GM20000 (cell line): ENCODE results near the gene LCT.
"Not testable (repeated sequence)": the region's sequence is repeated elsewhere in the genome, so short reads cannot be mapped to it uniquely, and the experiment has no call there.

Experiments
- DNase-seq: peaks from one replicate; pipeline ENCODE4 v3.0.0; 2012; ENCODE audit warnings: low spot score
- CTCF ChIP-seq: IDR thresholded peaks from 2 replicates; pipeline ENCODE4 v1.5.1; 2012; ENCODE audit warnings: mild to moderate bottlenecking, control low read depth; ENCODE audit errors: extremely low read depth, missing control alignments

Gene LCT

DNA sequence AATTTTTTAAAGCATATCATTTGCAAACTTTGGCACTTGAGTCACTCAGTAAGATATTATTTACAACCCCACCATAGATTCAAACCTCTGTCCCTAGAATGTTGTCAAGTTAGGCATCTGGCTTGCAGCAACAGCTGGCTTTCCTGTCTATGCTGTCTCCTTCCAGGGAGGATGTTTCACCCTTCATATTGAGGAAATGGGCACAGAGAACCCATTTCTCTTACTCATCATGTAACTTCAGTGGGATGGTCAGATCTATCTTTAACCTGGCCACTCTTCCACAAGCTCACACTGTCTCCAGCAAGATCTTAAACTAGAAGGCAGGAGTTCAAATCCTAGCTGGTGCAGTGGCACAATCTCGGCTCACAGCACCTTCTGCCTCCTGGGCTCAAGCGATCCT, 15.8 kb downstream of the LCT start:
- TF ChIP-seq CTCF = no peak

GRCh38 chr2:135820003-135820618, 16.9 kb downstream of the LCT start:
- DNase-seq = peak; percentile 67
- TF ChIP-seq CTCF = no peak

More for the DNA sequence above, 15.8 kb downstream of the LCT start:
- no peak for DNase-seq

DNA sequence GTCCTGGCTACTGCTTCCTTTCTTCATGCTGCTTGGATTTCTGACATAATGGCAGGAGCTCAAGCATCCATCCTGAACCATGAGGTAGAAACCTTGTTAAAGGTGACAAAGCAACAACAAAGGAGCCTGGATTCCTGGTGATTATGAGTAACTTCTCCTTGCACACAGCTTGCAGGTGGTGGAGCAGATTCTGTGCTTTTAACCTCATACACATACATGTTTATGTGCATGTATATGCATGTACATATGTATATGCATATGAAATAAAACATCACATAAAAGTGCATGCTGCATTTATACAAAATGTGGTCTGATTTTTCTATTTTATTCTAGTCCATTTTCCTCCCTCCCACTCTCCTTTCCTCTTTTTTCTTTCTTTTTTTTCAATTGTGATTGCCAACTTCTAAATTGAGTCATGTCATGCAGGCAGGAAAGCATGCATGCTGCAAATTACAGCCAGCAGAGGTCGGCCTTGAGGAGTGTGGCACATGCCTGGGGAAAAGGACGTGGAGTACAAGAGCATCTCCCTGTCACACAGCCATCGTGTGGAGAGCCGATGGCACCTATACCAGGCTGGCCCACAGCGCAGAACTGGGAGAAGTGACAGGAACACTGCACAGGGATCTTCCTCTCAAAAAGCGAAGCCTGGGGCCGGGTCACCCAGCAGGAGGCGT, 17.9 kb downstream of the LCT start:
- no peak for TF ChIP-seq CTCF
- DNase-seq = no peak

DNA sequence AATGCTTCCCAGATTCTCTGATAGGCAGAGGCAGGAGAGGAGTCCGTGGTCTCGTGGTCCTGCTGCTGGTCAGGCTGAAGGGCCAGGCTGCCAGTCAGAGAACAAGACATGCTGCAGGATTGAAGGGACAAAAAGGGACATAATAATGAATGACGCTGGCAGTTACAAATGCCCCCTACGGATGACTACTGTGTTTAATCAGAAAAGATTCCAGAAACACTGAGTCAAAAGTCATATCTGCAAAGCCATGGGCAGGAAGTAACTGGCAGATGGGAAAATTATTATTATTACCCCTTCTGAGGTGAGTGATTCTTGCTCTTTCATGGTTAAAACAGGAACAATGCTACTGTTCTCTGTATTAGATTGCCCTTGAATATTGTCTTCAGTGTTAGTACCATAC, 19.0 kb downstream of the LCT start:
- TF ChIP-seq CTCF = no peak
- no peak for DNase-seq

DNA sequence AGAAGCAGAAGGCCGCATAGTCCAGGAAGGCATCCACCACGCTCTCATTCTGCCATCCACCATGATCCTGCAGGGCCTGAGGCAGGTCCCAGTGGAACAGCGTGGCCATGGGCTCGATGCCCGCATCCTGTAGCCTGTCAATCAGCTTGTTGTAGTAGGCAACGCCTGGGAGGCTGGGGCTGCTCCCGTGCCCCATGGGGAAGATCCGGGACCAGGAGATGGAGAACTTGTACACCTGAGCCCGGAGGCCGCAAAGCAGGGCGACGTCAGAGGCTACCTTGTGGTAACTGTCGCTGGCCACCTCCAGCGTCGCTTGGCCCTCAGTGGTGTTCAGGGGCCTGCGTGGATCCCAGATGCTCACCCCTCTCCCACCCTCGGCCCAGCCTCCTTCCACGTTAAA, 19.5 kb downstream of the LCT start:
- no peak for DNase-seq
- no peak for TF ChIP-seq CTCF

- DNase-seq = no peak
- TF ChIP-seq CTCF = no peak
Observed at GRCh38 chr2:135815269-135815668, 21.7 kb downstream of the LCT start.

- DNase-seq = no peak
- no peak for TF ChIP-seq CTCF
Observed at GRCh38 chr2:135812907-135813511, 24.0 kb downstream of the LCT start.

- not testable (repeated sequence) for DNase-seq
Observed at GRCh38 chr2:135807874-135808273, 29.1 kb downstream of the LCT start.
